ENCODE data around the gene MANBA. TPM values are rescaled to one million over a fixed set of nuclear protein-coding genes. Genes with fewer than 3 reads are reported as not detected.
A peak's percentile ranks its signal among the peaks of the same experiment; 100 is the strongest.

The MANBA gene
- total RNA-seq, 1 donor from 2014 or later = 48.9 TPM

- no peak for DNase-seq (ENCODE audit: low spot score, unreplicated experiment)
- Mint-ChIP-seq H3K4me1 (ENCODE audit: low read depth) (peaks cover 18% of the 10 kb centered on the region), H3K27ac (no peak overlapping the region), H3K4me3 (ENCODE audit: low read depth) (no peak overlapping the region), H3K27me3 (no peaks in the 10 kb centered on the region), H3K36me3 (ENCODE audit: insufficient read depth) (peaks cover 8% of the 10 kb centered on the region), H3K9me3 (ENCODE audit: low read depth) (no peaks in the 10 kb centered on the region)
- TF ChIP-seq, protein P1, sequence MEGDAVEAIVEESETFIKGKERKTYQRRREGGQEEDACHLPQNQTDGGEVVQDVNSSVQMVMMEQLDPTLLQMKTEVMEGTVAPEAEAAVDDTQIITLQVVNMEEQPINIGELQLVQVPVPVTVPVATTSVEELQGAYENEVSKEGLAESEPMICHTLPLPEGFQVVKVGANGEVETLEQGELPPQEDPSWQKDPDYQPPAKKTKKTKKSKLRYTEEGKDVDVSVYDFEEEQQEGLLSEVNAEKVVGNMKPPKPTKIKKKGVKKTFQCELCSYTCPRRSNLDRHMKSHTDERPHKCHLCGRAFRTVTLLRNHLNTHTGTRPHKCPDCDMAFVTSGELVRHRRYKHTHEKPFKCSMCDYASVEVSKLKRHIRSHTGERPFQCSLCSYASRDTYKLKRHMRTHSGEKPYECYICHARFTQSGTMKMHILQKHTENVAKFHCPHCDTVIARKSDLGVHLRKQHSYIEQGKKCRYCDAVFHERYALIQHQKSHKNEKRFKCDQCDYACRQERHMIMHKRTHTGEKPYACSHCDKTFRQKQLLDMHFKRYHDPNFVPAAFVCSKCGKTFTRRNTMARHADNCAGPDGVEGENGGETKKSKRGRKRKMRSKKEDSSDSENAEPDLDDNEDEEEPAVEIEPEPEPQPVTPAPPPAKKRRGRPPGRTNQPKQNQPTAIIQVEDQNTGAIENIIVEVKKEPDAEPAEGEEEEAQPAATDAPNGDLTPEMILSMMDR (IDR thresholded peaks at IDR 0.05; ENCODE audit: unreplicated experiment) = no peak
These were observed 129.2 kb downstream of the MANBA start for GRCh38 chr4:102631616-102632015.

- TF ChIP-seq, protein P1 (IDR thresholded peaks at IDR 0.05; ENCODE audit: unreplicated experiment) = no peak
- Mint-ChIP-seq H3K9me3 (ENCODE audit: low read depth) (no peaks in the 10 kb centered on the region), H3K27ac (no peak overlapping the region), H3K27me3 (no peaks in the 10 kb centered on the region), H3K36me3 (ENCODE audit: insufficient read depth) (peaks cover 8% of the 10 kb centered on the region), H3K4me3 (ENCODE audit: low read depth) (no peak overlapping the region), H3K4me1 (ENCODE audit: low read depth) (peaks cover 18% of the 10 kb centered on the region)
- DNase-seq (ENCODE audit: low spot score, unreplicated experiment) = no peak
These were observed 131.1 kb downstream of the MANBA start for GRCh38 chr4:102629673-102630072.

DNA sequence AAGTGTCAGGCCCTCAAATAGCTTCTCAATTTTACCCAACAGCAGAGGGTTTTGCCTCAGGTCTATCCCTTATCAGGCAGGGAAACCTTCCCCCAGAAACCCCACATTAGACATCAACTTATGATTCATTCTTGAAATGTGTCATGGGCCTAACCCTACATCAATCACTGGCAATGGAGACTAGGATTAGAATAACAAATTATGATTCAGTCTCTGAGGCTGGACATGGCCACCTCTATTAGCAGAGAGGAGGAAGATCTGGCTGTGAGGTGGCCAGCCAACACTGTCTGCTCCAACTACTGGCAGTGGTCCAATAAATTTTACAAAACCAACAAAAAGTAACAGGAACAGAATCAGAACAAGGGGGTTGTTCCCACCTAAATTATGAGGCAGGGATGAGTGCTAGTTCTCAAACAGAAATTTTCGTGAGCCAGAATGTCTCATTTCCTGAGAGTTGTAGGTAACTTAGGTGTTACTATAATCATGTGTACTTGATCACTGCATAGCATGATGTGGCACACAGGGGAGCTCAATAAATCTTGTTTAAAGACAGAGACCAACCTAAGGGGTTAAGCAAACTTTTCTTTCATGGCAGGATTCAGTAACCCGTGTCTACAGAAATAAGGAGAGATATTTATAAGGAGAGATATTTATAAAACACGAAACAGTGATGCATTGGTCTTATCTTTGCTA lies 132.8 kb downstream of the MANBA start:
- TF ChIP-seq, protein P1 (IDR thresholded peaks at IDR 0.05; ENCODE audit: unreplicated experiment) = no peak
- Mint-ChIP-seq H3K4me1 (ENCODE audit: low read depth) (peaks cover 18% of the 10 kb centered on the region), H3K27ac (no peak overlapping the region), H3K9me3 (ENCODE audit: low read depth) (no peaks in the 10 kb centered on the region), H3K27me3 (no peaks in the 10 kb centered on the region), H3K4me3 (ENCODE audit: low read depth) (no peak overlapping the region), H3K36me3 (ENCODE audit: insufficient read depth) (peaks cover 6% of the 10 kb centered on the region)
- no peak for DNase-seq (ENCODE audit: low spot score, unreplicated experiment)

- no peak overlapping the region for H3K4me3 Mint-ChIP-seq (ENCODE audit: low read depth)
These were observed 135.4 kb downstream of the MANBA start for GRCh38 chr4:102625232-102625930.

DNA sequence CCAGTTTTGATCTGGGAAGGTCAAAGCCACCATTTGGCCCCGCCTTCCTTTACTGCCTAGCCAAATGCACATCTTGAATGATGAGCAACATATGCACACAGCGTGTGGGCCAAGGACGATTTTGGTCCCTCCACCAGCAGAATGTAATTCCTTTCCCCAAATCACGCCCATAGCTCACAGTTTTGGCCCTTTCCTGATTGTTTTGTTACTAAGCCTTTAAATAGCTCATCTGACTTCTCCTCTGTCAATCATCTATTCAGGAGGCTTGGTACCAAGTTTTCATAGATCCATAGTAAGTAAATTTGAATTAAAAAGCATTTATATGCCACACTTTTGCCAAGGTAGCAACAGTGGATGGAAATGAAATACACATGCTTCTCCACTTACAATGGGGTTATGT lies 136.3 kb downstream of the MANBA start:
- no peaks in the 10 kb centered on the region for H3K9me3 Mint-ChIP-seq (ENCODE audit: low read depth)
- no peak overlapping the region for H3K4me3 Mint-ChIP-seq (ENCODE audit: low read depth)
- H3K4me1 Mint-ChIP-seq (ENCODE audit: low read depth) = peaks cover 26% of the 10 kb centered on the region
- H3K36me3 Mint-ChIP-seq (ENCODE audit: insufficient read depth) = no peaks in the 10 kb centered on the region
- DNase-seq (ENCODE audit: low spot score, unreplicated experiment) = no peak
- TF ChIP-seq, protein P1 (IDR thresholded peaks at IDR 0.05; ENCODE audit: unreplicated experiment) = no peak
- no peaks in the 10 kb centered on the region for H3K27me3 Mint-ChIP-seq
- H3K27ac Mint-ChIP-seq = no peak overlapping the region

More at GRCh38 chr4:102625232-102625930, 135.4 kb downstream of the MANBA start:
- H3K27me3 Mint-ChIP-seq = no peaks in the 10 kb centered on the region
- H3K36me3 Mint-ChIP-seq (ENCODE audit: insufficient read depth) = no peaks in the 10 kb centered on the region
- DNase-seq (ENCODE audit: low spot score, unreplicated experiment) = no peak
- H3K27ac Mint-ChIP-seq = peak overlapping the region; percentile 26
- TF ChIP-seq, protein P1 (IDR thresholded peaks at IDR 0.05; ENCODE audit: unreplicated experiment) = no peak
- no peaks in the 10 kb centered on the region for H3K9me3 Mint-ChIP-seq (ENCODE audit: low read depth)
- peaks cover 28% of the 10 kb centered on the region for H3K4me1 Mint-ChIP-seq (ENCODE audit: low read depth)
